Epithelial cell of prostate (primary cell): ENCODE data around the gene AKIRIN2.

ENCODE experiments used
- DNase-seq: peaks from one replicate; pipeline ENCODE4 v3.0.0-alpha.2; 2011; ENCODE audit warnings: low read depth, low spot score
- H3K27ac ChIP-seq: fragments of 450-650 bp; 2 replicates; pipeline ENCODE4 v1.5.1; 2017; ENCODE audit warnings: mild to moderate bottlenecking

The AKIRIN2 gene

DNA sequence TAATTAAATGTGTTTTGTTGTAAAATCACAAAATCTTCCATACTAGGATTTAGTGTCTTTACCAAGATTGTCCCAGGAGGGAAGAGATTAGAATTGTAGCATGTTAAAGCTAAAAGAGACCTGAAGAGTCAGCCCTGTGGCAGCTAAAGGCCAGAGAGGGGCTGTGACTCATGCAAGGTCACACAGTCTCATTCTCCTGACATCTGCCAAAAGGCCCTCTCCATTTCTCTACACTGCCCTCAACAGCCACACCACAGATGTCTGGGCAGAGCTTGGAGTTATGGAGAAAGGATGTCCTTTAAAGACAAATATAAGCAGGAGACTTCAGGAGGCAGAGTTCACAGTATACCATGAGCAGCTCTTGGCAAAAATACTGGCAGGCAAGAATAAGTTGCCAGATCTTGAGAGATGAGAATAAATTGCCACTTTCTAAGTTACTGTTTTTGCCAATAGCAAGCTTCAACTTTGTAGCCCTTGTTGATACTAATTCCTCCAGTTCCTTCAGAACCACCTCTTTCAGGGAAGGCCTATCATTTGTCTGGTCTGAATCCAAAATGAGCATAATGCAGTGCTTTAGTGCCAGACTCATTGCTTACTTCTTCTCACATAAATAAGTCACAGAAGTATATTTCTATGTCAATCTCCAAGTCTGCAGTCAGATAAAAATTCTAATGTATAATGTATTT is 41.7 kb downstream of the AKIRIN2 start:
- no peak for DNase-seq
- no peak overlapping the region for H3K27ac ChIP-seq

DNA sequence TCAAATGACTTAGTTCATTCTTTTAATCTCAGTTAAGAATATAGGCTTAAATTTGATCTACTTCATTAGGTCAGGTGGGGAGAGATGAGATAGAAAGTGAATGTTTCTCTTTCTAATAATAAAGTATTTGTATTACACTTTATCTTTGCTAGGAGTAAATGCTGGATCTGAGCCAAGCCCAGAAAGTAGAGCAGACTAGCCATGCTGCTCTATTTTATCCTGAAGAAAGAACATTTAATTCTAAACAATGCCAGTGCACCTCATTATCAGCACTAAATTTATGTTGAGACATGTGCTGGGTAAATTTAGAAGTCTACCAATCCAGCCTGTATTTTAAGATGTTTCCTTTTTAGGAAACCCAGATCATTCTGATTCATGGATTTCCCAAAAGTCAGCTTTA is 43.5 kb downstream of the AKIRIN2 start:
- no peak overlapping the region for H3K27ac ChIP-seq
- DNase-seq: no peak

DNA sequence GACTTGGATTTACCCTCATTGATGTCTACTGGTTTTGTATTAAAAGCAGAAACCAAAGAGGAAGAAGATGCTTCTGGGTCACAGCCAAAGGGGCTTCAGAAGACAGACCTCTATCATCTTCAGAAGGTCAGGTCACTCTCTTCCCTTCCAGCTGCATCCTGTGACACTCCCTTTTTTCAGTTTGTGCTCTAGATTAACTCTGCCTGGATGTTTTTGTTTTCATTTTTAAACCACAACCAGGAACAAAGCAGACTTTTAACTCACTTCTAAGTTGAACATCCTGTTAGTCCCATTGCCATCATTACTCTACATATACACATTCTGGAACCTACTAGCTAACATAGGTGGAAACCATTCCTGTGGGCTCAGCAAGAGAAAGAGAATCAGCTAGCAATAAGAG is 45.2 kb downstream of the AKIRIN2 start:
- H3K27ac ChIP-seq: no peak overlapping the region
- no peak for DNase-seq

DNA sequence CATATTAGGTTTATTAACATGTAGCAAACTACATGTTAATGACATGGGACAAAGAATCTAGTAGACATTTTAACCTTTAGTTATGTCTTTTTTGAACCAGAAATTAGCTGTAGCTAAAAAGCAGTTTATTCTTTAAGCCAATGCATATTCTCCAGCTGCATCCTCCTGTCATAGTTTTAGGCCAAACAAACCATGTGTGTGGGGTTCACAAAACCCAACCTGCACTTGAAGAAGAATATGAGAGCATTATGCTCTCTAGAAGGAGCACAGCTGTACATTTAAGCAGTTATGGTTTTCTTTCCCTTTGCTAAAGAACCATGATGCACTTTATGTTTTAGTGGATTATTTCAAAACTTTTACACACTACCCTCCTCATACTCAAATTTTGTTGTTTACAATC is 46.2 kb downstream of the AKIRIN2 start:
- no peak for DNase-seq
- no peak overlapping the region for H3K27ac ChIP-seq

DNA sequence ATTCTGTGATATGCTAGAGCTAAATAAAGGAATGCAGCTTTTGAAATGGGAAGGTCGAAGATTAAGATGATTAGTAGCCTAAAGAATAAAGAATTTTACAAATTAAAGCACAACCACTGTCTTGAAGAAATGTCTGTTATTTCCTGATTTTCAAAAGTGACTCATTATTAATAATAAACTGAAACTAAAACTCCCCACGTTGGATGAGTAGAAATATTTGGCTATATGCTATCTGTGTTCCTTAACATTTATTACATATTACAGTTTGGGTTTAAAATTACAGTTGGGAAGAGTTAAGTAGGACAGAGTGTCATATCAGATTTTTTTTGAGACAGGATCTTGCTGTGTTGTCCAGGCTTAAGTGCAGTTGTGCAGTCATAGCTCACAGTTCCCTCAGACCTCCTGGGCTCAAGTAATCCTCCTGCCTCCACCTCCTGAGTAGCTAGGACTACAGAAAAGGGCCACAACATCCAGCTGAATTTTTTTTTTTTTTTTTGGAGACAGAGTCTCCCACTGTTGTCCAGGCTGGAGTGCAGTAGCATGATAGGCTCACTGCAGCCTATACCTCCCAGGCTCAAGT is 47.1 kb downstream of the AKIRIN2 start:
- DNase-seq: no peak
- no peak overlapping the region for H3K27ac ChIP-seq

DNA sequence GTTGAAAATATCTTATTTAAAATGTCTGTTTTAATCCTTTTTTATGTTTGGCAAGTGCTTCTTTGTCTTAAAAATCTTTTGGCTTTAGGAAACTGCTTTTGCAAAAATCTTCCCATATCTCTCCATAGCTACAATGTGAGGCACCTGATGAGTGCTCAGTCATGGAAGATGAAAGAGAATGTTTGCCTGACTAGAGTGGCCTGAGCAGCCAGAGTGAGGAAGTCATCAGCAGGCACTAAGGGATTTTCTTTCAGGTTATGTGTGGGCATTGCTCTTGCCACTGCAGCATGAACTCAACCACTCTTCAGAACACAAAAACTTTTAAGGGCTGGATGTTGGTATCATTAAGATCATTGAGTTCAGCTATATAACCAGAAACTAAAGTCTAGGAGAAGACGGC is 47.9 kb downstream of the AKIRIN2 start:
- DNase-seq: no peak
- H3K27ac ChIP-seq: no peak overlapping the region

DNA sequence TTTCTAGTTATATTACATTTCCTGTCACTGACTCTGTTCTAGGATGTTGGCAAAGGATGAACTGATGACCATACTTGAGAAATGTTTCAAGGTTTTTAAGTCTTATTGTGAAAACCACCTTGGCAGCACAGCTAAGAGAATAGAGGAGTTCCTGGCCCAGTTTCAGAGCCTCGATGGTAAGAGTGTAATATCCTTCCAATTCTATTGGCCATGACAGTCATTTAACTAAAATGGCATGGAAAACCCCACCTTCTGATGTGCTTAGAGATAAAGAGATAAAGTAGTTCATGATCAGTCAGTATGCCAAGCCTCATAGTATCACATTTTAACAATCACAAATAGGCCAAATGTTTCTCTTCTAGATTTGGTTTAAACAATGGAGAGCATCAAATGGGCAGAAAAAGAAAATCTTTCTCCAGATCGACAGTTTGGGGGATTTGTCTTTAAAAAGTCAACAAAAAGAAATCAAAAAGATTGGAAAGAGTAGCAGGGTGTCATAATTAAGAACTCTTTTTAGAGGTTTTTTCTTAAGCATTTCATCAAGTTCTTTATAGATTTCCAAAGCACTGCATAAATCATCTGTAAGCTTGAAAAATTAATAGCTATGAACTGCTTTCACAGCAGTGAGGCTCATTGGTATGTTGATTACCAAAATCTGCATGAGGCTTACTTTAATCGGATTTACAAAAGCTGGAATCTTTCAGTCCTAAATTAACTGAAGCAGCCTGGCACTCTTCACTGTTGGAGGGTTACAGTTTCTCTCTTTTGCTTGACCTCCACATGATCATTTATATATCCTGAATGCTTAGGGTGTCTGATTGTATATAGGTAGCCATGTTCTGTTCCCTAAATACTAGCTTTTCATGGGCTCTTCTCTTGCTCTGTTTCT is 48.7 kb downstream of the AKIRIN2 start:
- DNase-seq: no peak
- no peak overlapping the region for H3K27ac ChIP-seq

DNA sequence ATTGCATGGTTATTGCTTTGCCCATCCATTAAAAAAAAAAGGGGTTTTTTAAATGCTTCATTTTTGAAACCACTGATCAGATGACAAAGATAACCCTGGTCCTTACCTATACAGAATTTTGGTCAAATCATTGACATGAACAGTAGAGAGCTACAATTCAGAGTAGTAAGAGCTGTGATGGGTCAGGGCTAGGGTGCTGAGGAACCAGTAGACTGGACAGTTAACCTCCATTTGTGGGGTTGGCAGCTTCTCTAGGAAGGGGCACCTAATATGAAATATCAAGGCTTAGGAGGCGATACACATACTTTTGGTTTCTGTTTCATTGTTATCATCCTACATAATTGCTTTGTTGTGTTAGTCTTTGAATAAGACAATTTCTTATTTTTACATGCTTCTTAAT is 57.0 kb downstream of the AKIRIN2 start:
- DNase-seq: no peak
- H3K27ac ChIP-seq: no peak overlapping the region

DNA sequence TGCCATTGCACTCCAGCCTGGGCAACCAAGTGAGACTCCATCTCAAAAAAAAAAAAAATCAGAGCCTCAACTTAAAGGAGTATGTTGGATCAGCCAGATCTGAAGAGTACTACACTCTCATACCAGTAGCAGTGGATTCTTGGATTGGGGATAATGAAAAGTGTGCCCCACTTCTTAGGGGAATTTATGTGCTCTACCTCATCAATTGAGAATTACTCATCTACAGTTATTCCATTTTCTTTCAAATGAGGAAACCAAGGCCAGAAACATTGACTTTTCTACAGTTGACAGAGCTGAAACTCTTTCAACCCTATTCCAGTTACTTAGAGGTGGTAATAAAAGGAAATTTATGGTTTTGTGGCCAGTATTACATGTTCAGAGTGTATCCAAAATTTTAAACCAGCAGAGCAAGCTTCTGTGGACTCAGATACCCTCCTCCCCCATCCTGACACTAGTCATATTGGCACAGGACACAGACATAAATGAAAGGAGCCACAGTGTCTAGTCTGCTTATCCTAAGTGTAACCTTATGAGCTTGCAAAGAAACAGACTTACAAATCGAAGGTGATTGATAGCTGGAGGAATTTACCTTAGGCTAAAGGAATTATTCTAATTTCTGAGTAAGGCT is 60.9 kb downstream of the AKIRIN2 start:
- DNase-seq: no peak
- H3K27ac ChIP-seq: no peak overlapping the region

DNA sequence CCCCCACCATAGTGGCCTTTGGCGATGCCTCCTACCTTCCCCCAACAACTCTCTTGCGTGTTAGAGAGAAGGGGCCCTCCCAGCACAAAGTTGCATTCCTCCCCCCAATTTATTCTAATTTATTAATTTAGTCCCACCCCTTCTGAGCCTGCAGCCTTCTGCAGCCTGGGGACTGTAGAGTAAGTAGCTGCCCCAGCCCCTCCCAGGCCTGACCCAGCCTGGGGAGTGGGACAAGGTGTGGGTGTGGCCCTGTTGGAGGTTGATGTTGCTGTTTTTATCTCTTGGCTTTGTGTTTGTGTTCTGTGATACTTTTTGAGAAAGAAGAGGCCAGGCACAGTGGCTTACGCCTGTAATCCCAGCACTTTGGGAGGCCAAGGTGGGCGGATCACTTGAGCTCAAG is 62.7 kb downstream of the AKIRIN2 start:
- H3K27ac ChIP-seq: no peak overlapping the region
- no peak for DNase-seq

DNA sequence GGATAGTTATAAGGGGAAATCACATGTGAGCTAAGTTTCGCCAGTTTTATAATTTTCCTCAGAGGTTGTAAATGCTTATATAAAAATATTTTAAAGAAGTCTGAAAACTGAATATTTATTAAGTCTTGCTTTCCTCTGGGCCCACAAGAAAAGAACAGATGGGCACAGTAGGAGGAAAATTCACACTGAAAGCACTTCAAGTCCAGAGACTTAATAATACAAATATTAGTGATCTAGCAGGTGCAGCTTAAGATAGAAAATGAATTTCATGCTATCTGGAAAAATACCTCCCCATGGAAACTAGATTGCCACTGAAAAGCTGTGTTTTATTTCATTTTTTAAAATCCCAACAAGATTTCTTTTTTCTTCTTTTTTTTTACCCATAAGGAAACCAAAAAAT is 64.9 kb downstream of the AKIRIN2 start:
- no peak overlapping the region for H3K27ac ChIP-seq
- no peak for DNase-seq

DNA sequence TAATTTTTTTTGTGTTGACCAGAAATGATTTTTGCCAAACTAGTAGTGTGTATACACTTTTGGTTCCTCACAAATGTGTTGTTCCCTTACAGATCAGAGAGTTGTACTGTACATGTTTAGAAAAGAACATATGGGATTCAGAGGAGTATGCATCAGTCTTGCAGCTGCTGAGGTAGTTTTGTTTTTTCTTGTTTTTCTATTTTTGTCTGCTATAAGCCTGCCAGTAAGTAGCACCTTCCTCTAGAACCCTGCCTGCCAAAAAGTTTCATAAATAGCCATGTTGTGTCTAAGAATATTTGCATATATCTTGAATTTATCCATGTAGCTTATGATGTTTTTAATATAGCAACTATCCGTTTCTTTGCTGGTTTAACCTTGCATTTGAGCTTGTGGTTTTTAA is 65.7 kb downstream of the AKIRIN2 start:
- no peak overlapping the region for H3K27ac ChIP-seq
- DNase-seq: no peak

DNA sequence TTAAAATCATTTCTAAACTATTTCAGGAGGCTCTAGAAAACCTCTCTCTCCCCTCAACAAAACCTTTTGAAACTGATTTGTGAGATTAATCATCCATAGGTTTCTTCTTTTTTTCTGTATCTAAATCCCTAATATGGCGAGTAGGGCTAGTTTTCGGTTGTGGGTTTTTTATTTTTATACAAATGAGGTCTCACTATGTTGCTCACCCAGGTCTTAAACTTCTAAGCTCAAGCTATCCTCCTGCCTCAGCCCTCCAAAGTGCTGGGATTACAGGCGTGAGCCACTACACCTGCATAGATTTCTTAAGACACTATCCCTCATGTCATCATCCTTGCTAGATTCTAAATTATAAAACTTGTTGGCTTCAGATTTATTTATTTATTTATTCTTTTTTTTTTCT is 68.2 kb downstream of the AKIRIN2 start:
- no peak for DNase-seq
- H3K27ac ChIP-seq: no peak overlapping the region

DNA sequence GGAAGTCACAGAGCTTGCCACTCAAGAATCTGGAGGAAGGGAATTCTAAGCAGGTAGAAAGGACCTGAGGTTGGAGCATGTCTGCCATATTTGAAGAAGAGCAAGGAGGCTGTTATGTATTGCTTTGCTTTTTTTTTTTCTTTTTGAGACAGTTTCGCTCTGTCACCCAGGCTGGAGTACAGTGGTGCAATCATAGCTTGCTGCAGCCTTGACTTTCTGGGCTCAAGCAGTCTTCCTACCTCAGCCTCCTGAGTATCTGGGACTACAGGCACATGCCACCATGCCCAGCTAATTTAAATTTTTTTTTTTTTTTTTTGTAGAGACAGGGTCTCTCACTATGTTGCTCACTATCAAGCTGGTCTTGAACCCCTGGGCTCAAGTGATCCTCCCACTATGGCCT is 71.3 kb downstream of the AKIRIN2 start:
- DNase-seq: no peak
- H3K27ac ChIP-seq: no peak overlapping the region

DNA sequence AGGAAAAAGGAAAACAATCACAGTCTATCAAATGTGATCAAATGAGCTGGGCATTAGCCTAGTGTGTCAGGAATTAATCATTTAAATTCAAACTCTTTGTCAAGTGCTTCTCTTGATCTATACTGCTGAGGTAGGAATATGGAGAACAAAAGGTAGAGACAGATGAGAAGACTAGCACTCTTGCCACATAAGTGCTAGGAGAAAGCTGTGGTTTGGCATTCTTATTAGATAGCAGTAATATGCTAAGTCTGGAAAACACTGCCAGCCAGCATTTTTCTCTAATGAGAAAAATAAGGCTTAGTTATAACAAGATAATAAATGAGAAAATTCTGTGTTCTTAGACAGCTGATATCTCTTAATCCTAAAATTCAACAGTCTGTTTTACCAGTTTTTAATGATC is 73.2 kb downstream of the AKIRIN2 start:
- no peak overlapping the region for H3K27ac ChIP-seq
- no peak for DNase-seq

DNA sequence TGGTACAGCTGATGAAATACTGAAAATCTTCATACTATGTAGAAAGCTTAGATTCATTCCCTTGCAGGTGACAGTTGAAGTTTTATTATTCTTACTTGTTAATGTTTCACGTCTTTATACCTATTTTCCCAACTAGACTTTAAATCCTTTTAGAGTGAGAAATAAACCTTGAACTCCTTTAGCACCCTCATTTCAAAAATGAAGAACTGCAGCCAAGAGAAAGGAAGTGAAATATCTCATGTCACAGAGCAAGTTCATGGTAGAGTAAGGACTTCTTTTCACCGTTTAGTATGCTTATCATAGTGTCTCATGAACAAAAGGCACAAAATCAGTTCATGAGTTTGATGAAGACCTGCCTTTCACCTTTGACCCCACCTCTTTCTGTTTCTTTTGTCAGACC is 73.6 kb downstream of the AKIRIN2 start:
- no peak for DNase-seq
- H3K27ac ChIP-seq: no peak overlapping the region
